HCT116 (cell line): ENCODE data around the gene SYCP2. TPM values are rescaled to one million over a fixed set of nuclear protein-coding genes. Genes with fewer than 3 reads are reported as not detected.
A peak's percentile ranks its signal among the peaks of the same experiment; 100 is the strongest.

ENCODE experiments used
- ATAC-seq: fragments of 200-7000 bp; cut with Tn5 transposase; 2 replicates; pipeline ENCODE4 v1.9.1; 2020; ENCODE audit warnings: mild to moderate bottlenecking, moderate library complexity
- BruUV-seq: library from RNA; stranded (reverse); fragments of 400-500 nt; replicated peaks from 2 replicates; lab custom pipeline; 2021; lab: Mats Ljungman, UMichigan
- CTCF ChIA-PET: fragments of 300-600 bp; sonication (Branson Sonifier 250); formaldehyde crosslinking; loops from one replicate; lab custom pipeline; 2021; ENCODE audit warnings: antibody characterized with exemption; lab: Charles Lee
- POLR2A ChIA-PET: fragments of 300-600, 350-600 bp; sonication (Branson Sonifier 250); formaldehyde crosslinking; loops from one replicate; lab custom pipeline; 2021; ENCODE audit warnings: antibody characterized with exemption; lab: Charles Lee
- RAD21 ChIA-PET, 2 experiments: fragments of 300-600 bp; sonication (Branson Sonifier 250); formaldehyde crosslinking; loops; one replicate each; lab custom pipeline; 2023; ENCODE audit warnings: low total read pairs in 2 of 2; ENCODE audit not compliant: uncharacterized antibody in 2 of 2, unreplicated experiment in 2 of 2, low non-redundant PET in 1 of 2; lab: Charles Lee
- DNase-seq: peaks from one replicate; pipeline ENCODE4 v3.0.0-alpha.2; 2010; ENCODE audit warnings: low read depth, low spot score
- H2AFZ ChIP-seq: fragments of 200-600 bp; shearing (Covaris generic), sonication (generic); 2 replicates; pipeline ENCODE4 v1.6.1; 2017; ENCODE audit warnings: low read depth, mixed run types, mixed read lengths, antibody characterized with exemption, low read length; ENCODE audit not compliant: poor library complexity, severe bottlenecking
- H3K27ac ChIP-seq: 2 replicates; pipeline ENCODE4 v1.5.1; 2012; ENCODE audit warnings: low read depth, low read length
- H3K27me3 ChIP-seq: fragments of 200-600 bp; sonication (generic); 2 replicates; pipeline ENCODE4 v1.6.1; 2016; ENCODE audit warnings: mixed run types, low read length, mixed read lengths; ENCODE audit not compliant: insufficient read depth
- H3K36me3 ChIP-seq, 2 experiments: fragments of 200-500 bp in 1 of 2; fragments of 200-600 bp in 1 of 2; sonication (Bioruptor generic) in 1 of 2; sonication (generic) in 1 of 2; 2 replicates each; pipeline versions ENCODE4 v1.5.1 to v1.6.1; 2014 to 2016; ENCODE audit warnings: low read length in 2 of 2, inconsistent platforms in 1 of 2, mixed read lengths in 1 of 2, mixed run types in 1 of 2; ENCODE audit not compliant: insufficient read depth in 2 of 2, control insufficient read depth in 1 of 2
- H3K4me1 ChIP-seq, 2 experiments: fragments of 200-600 bp in 1 of 2; sonication (generic) in 1 of 2; 2 replicates each; pipeline versions ENCODE4 v1.5.1 to v1.6.1; 2012 to 2017; ENCODE audit warnings: low read length in 2 of 2, inconsistent platforms in 1 of 2, mild to moderate bottlenecking in 1 of 2, mixed read lengths in 1 of 2, mixed run types in 1 of 2, moderate library complexity in 1 of 2; ENCODE audit not compliant: insufficient read depth in 2 of 2, control insufficient read depth in 1 of 2
- H3K4me2 ChIP-seq: fragments of 200-600 bp; sonication (generic); 2 replicates; pipeline ENCODE4 v1.6.1; 2017; ENCODE audit warnings: mixed run types, low read length, mixed read lengths
- H3K4me3 ChIP-seq, 2 experiments: fragments of 200-600 bp in 1 of 2; sonication (generic) in 1 of 2; replicated peaks in 1 of 2; 2 replicates each; pipeline ENCODE4 v1.5.1; 2011 to 2016; ENCODE audit warnings: low read length in 2 of 2, control low read depth in 1 of 2, low read depth in 1 of 2, mild to moderate bottlenecking in 1 of 2, mixed read lengths in 1 of 2, mixed run types in 1 of 2
- H3K79me2 ChIP-seq: fragments of 200-600 bp; sonication (generic); 2 replicates; pipeline ENCODE4 v1.6.1; 2017; ENCODE audit warnings: mild to moderate bottlenecking, mixed run types, low read length, moderate library complexity, mixed read lengths; ENCODE audit not compliant: insufficient read depth
- H3K9ac ChIP-seq: fragments of 200-600 bp; sonication (generic); 2 replicates; pipeline ENCODE4 v1.6.1; 2016; ENCODE audit warnings: low read length, mixed read lengths
- H3K9me2 ChIP-seq: fragments of 200-600 bp; sonication (generic), shearing (Covaris generic); 2 replicates; pipeline ENCODE4 v1.6.1; 2017; ENCODE audit warnings: mixed run types, mild to moderate bottlenecking, moderate library complexity; ENCODE audit not compliant: insufficient read depth
- H3K9me3 ChIP-seq, 2 experiments: fragments of 200-500 bp in 1 of 2; fragments of 200-600 bp in 1 of 2; sonication (Bioruptor generic) in 1 of 2; sonication (generic) in 1 of 2; 2 replicates each; pipeline ENCODE4 v1.6.1; 2014 to 2017; ENCODE audit warnings: low read length in 2 of 2, mixed read lengths in 2 of 2, inconsistent platforms in 1 of 2, low read depth in 1 of 2, mild to moderate bottlenecking in 1 of 2, mixed run types in 1 of 2, moderate library complexity in 1 of 2; ENCODE audit not compliant: control insufficient read depth in 1 of 2, insufficient read depth in 1 of 2
- H4K20me1 ChIP-seq: fragments of 200-600 bp; sonication (generic), shearing (Covaris generic); 2 replicates; pipeline ENCODE4 v1.6.1; 2017; ENCODE audit warnings: mixed run types, mild to moderate bottlenecking, moderate library complexity; ENCODE audit not compliant: insufficient read depth
- ATF3 ChIP-seq: IDR thresholded peaks from 2 replicates; pipeline ENCODE4 v1.6.1; 2012
- CEBPB ChIP-seq: IDR thresholded peaks from 2 replicates; pipeline ENCODE4 v1.6.1; 2012; ENCODE audit warnings: low read depth
- EGR1 ChIP-seq: IDR thresholded peaks from 2 replicates; pipeline ENCODE4 v1.6.1; 2012; ENCODE audit warnings: low read depth
- ELF1 ChIP-seq: IDR thresholded peaks from 2 replicates; pipeline ENCODE4 v1.6.1; 2012; ENCODE audit warnings: low read depth, borderline replicate concordance
- EZH2phosphoT487 ChIP-seq: fragments of 200-600 bp; IDR thresholded peaks from 2 replicates; pipeline ENCODE4 v1.6.1; 2018; ENCODE audit warnings: antibody characterized with exemption, borderline replicate concordance
- FOSL1 ChIP-seq: IDR thresholded peaks from 2 replicates; pipeline ENCODE4 v1.6.1; 2012; ENCODE audit warnings: low read depth
- JUND ChIP-seq: IDR thresholded peaks from 2 replicates; pipeline ENCODE4 v1.6.1; 2012
- MAX ChIP-seq: IDR thresholded peaks from 2 replicates; pipeline ENCODE4 v1.6.1; 2012
- POLR2A ChIP-seq: IDR thresholded peaks from 2 replicates; pipeline ENCODE4 v1.7.0; 2011; ENCODE audit warnings: borderline replicate concordance; ENCODE audit not compliant: insufficient read depth, insufficient read length; ENCODE audit errors: extremely low read depth
- POLR2AphosphoS5 ChIP-seq: IDR thresholded peaks from 2 replicates; pipeline ENCODE4 v1.6.1; 2011; ENCODE audit warnings: mild to moderate bottlenecking, low read depth, low read length, moderate library complexity
- RAD21 ChIP-seq: IDR thresholded peaks from 2 replicates; pipeline ENCODE4 v1.6.1; 2012; ENCODE audit warnings: low read depth, mild to moderate bottlenecking
- SIN3A ChIP-seq: IDR thresholded peaks from 2 replicates; pipeline ENCODE4 v1.6.1; 2012; ENCODE audit warnings: low read depth
- SP1 ChIP-seq: IDR thresholded peaks from 2 replicates; pipeline ENCODE4 v1.6.1; 2012; ENCODE audit warnings: low read depth
- SRF ChIP-seq: IDR thresholded peaks from 2 replicates; pipeline ENCODE4 v1.6.1; 2012; ENCODE audit warnings: low read depth
- ZBTB33 ChIP-seq: IDR thresholded peaks from 2 replicates; pipeline ENCODE4 v1.6.1; 2011; ENCODE audit warnings: mild to moderate bottlenecking, low read length, moderate library complexity; ENCODE audit not compliant: insufficient replicate concordance; ENCODE audit errors: extremely low read depth
- ZFX ChIP-seq: fragments of 450-650 bp; IDR thresholded peaks from 2 replicates; pipeline ENCODE4 v1.6.1; 2017
- ZNF274 ChIP-seq: fragments of 200-500 bp; sonication (Bioruptor generic); IDR thresholded peaks from 2 replicates; pipeline ENCODE4 v1.6.1; 2014; ENCODE audit warnings: mild to moderate bottlenecking, low read depth, low read length, inconsistent platforms
- intact Hi-C: fragments of 100-400 bp; cut with micrococcal nuclease; formaldehyde crosslinking; loops from 2 replicates; pipeline ENCODE4 v1.10.0; 2022
- total RNA-seq: library from RNA; stranded (reverse); gene quantifications from one replicate; pipeline ENCODE4 v1.2.1, GENCODE V29; 2021; ENCODE audit not compliant: unreplicated experiment
- TF ChIP-seq, protein P1 (sequence below): IDR thresholded peaks from 2 replicates; pipeline ENCODE4 v1.6.1; 2012; ENCODE audit warnings: low read depth
- TF ChIP-seq, protein P2 (sequence below), 3 experiments: fragments of 200-600 bp in 1 of 3; sonication (generic) in 1 of 3; IDR thresholded peaks in 2 of 3; conservative IDR thresholded peaks in 1 of 3; 2 replicates each; pipeline ENCODE4 v1.5.1; 2012 to 2017; ENCODE audit warnings: low read depth in 2 of 3, low read length in 2 of 3, antibody characterized with exemption in 1 of 3, borderline replicate concordance in 1 of 3, control low read depth in 1 of 3, mild to moderate bottlenecking in 1 of 3, mixed read lengths in 1 of 3, mixed run types in 1 of 3, moderate library complexity in 1 of 3; ENCODE audit not compliant: insufficient read depth in 1 of 3

SYCP2 gene
- total RNA-seq, 1 experiment from 2014 or later: 0.59 TPM

GRCh38 chr20:59939052-59939878, 5.8 kb upstream of the SYCP2 start:
- Histone ChIP-seq H3K36me3 (peaks cover 6 to 7% of the 10 kb centered on the region in 2 experiments), H3K4me1 (peaks cover 0 to 11% of the 10 kb centered on the region in 2 experiments; a peak in 3 of 4 replicates), H3K27me3 (no peaks in the 10 kb centered on the region), H4K20me1 (no peaks in the 10 kb centered on the region), H3K4me2 (peak overlapping the region; percentile 91), H3K9me3 (no peaks in the 10 kb centered on the region), H3K4me3 (peak overlapping the region; percentile 77 to 82), H2AFZ (no peak overlapping the region), H3K79me2 (no peaks in the 10 kb centered on the region), H3K27ac (peak overlapping the region; percentile 97), H3K9me2 (no peaks in the 10 kb centered on the region), H3K9ac (peak overlapping the region; percentile 82)
- ChIA-PET RAD21 (no interaction called here), POLR2A (no interaction called here), CTCF (interaction anchor here (1.6 to 2.3 kb wide), 3 partner anchors 16 to 111 kb away, joined by 6 to 9 read pairs (median 7); no protein-coding TSS in a partner anchor)
- BruUV-seq: no TSS peak
- ATAC-seq: no peak
- TF ChIP-seq, protein P1, sequence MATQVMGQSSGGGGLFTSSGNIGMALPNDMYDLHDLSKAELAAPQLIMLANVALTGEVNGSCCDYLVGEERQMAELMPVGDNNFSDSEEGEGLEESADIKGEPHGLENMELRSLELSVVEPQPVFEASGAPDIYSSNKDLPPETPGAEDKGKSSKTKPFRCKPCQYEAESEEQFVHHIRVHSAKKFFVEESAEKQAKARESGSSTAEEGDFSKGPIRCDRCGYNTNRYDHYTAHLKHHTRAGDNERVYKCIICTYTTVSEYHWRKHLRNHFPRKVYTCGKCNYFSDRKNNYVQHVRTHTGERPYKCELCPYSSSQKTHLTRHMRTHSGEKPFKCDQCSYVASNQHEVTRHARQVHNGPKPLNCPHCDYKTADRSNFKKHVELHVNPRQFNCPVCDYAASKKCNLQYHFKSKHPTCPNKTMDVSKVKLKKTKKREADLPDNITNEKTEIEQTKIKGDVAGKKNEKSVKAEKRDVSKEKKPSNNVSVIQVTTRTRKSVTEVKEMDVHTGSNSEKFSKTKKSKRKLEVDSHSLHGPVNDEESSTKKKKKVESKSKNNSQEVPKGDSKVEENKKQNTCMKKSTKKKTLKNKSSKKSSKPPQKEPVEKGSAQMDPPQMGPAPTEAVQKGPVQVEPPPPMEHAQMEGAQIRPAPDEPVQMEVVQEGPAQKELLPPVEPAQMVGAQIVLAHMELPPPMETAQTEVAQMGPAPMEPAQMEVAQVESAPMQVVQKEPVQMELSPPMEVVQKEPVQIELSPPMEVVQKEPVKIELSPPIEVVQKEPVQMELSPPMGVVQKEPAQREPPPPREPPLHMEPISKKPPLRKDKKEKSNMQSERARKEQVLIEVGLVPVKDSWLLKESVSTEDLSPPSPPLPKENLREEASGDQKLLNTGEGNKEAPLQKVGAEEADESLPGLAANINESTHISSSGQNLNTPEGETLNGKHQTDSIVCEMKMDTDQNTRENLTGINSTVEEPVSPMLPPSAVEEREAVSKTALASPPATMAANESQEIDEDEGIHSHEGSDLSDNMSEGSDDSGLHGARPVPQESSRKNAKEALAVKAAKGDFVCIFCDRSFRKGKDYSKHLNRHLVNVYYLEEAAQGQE: no peak
- no peak for TF ChIP-seq SP1
- no peak for TF ChIP-seq CEBPB
- no peak for TF ChIP-seq POLR2A
- TF ChIP-seq MAX: no peak
- no peak for TF ChIP-seq ZFX
- no peak for TF ChIP-seq EGR1
- no peak for TF ChIP-seq EZH2phosphoT487
- no peak for TF ChIP-seq ZBTB33
- TF ChIP-seq SIN3A: no peak
- TF ChIP-seq JUND: no peak
- TF ChIP-seq ELF1: no peak
- TF ChIP-seq RAD21: no peak
- no peak for TF ChIP-seq SRF
- no peak for TF ChIP-seq FOSL1
- no peak for TF ChIP-seq ZNF274
- TF ChIP-seq, protein P2, sequence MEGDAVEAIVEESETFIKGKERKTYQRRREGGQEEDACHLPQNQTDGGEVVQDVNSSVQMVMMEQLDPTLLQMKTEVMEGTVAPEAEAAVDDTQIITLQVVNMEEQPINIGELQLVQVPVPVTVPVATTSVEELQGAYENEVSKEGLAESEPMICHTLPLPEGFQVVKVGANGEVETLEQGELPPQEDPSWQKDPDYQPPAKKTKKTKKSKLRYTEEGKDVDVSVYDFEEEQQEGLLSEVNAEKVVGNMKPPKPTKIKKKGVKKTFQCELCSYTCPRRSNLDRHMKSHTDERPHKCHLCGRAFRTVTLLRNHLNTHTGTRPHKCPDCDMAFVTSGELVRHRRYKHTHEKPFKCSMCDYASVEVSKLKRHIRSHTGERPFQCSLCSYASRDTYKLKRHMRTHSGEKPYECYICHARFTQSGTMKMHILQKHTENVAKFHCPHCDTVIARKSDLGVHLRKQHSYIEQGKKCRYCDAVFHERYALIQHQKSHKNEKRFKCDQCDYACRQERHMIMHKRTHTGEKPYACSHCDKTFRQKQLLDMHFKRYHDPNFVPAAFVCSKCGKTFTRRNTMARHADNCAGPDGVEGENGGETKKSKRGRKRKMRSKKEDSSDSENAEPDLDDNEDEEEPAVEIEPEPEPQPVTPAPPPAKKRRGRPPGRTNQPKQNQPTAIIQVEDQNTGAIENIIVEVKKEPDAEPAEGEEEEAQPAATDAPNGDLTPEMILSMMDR (IDR thresholded peaks at IDR 0.05 in 2 of 3, conservative IDR thresholded peaks at IDR 0.05 in 1 of 3; ENCODE audit: borderline replicate concordance in 1 of 3, insufficient read depth in 1 of 3, low read depth in 2 of 3, low read length in 2 of 3): no peak
- no peak for TF ChIP-seq ATF3
- no peak for TF ChIP-seq POLR2AphosphoS5
- intact Hi-C loops: no loop called here
- DNase-seq: no peak
